K562 (cell line): ENCODE results near the gene USB1. TPM values are rescaled to one million over a fixed set of nuclear protein-coding genes. Genes with fewer than 3 reads are reported as not detected.

ENCODE experiments used
- ATAC-seq: fragments of 200-7000 bp; cut with Tn5 transposase; 3 replicates; pipeline ENCODE4 v1.9.1; 2020; ENCODE audit warnings: moderate library complexity
- BruUV-seq: library from RNA; stranded (reverse); fragments of 400-500 nt; replicated peaks from 2 replicates; lab custom pipeline; 2021; lab: Mats Ljungman, UMichigan
- CTCF ChIA-PET: fragments of 300-600 bp; formaldehyde crosslinking; extraction: SDS; loops from one replicate; lab custom pipeline; 2021; ENCODE audit warnings: low intra/inter-chr PET ratio; lab: Yijun Ruan, JAX
- POLR2A ChIA-PET: fragments of 300-600, 350-650 bp; sonication (Branson Sonifier 250); formaldehyde crosslinking; extraction: SDS; loops from one replicate; lab custom pipeline; 2021; ENCODE audit warnings: antibody characterized with exemption, inconsistent platforms; lab: Yijun Ruan, JAX
- DNase-seq, 4 experiments: peaks; one replicate each; pipeline versions ENCODE4 v3.0.0 to v3.0.0-alpha.2; 2011 to 2018; ENCODE audit warnings: low spot score in 3 of 4, mixed read lengths in 3 of 4; ENCODE audit errors: extremely low read depth in 1 of 4
- FAIRE-seq: peaks from 2 replicates; lab custom pipeline; 2011; peaks lifted over from hg19 to GRCh38; lab: Jason Lieb, UNC
- H2AFZ ChIP-seq: 2 replicates; pipeline ENCODE4 v1.6.0; 2011; ENCODE audit warnings: low read depth, low read length, control low read depth, inconsistent platforms
- H3K27ac ChIP-seq: fragments of 200-600 bp; 3 replicates; pipeline ENCODE4 v1.8.0; 2011; ENCODE audit warnings: low read depth, mild to moderate bottlenecking, control low read depth, inconsistent platforms, low read length, moderate library complexity, mixed read lengths; ENCODE audit errors: extremely low read depth
- H3K27me3 ChIP-seq, 2 experiments: fragments of 300-600 bp in 1 of 2; 2 replicates in 1 of 2; 3 replicates in 1 of 2; pipeline versions ENCODE4 v1.6.0 to v1.8.0; 2011; ENCODE audit warnings: inconsistent platforms in 2 of 2, low read length in 2 of 2, mild to moderate bottlenecking in 1 of 2, mixed read lengths in 1 of 2, moderate library complexity in 1 of 2; ENCODE audit not compliant: control insufficient read depth in 2 of 2, insufficient read depth in 2 of 2
- H3K36me3 ChIP-seq: fragments of 300-600 bp; 3 replicates; pipeline ENCODE4 v1.8.0; 2011; ENCODE audit warnings: mild to moderate bottlenecking, low read length, inconsistent platforms; ENCODE audit not compliant: control insufficient read depth, insufficient read depth
- H3K4me1 ChIP-seq, 2 experiments: fragments of 200-600 bp in 1 of 2; replicated peaks in 1 of 2; 2 replicates in 1 of 2; 3 replicates in 1 of 2; pipeline versions ENCODE4 v1.5.1 to v1.8.0; 2011; ENCODE audit warnings: inconsistent platforms in 2 of 2, low read length in 2 of 2, mild to moderate bottlenecking in 1 of 2, mixed read lengths in 1 of 2, moderate library complexity in 1 of 2; ENCODE audit not compliant: control insufficient read depth in 2 of 2, insufficient read depth in 2 of 2
- H3K4me2 ChIP-seq: 2 replicates; pipeline ENCODE4 v1.6.1; 2011; ENCODE audit warnings: low read length, control low read depth, inconsistent platforms, mixed read lengths; ENCODE audit not compliant: insufficient read depth
- H3K4me3 ChIP-seq: fragments of 200-600 bp; sonication (generic), shearing (Covaris generic); 2 replicates; pipeline ENCODE4 v1.5.1; 2016; ENCODE audit warnings: control low read depth, inconsistent platforms
- H3K79me2 ChIP-seq: fragments of 200-600 bp; 3 replicates; pipeline ENCODE4 v1.8.0; 2011; ENCODE audit warnings: low read length, inconsistent platforms; ENCODE audit not compliant: control insufficient read depth, insufficient read depth
- H3K9ac ChIP-seq, 2 experiments: 2 replicates each; pipeline versions ENCODE4 v1.6.0 to v1.6.1; 2011; ENCODE audit warnings: low read depth in 2 of 2, low read length in 2 of 2, control low read depth in 1 of 2, inconsistent platforms in 1 of 2, mild to moderate bottlenecking in 1 of 2, mixed read lengths in 1 of 2; ENCODE audit not compliant: insufficient read depth in 1 of 2
- H3K9me1 ChIP-seq: one replicate; pipeline ENCODE4 v1.6.0; 2011; ENCODE audit warnings: inconsistent platforms, mild to moderate bottlenecking, low read length, moderate library complexity; ENCODE audit not compliant: control insufficient read depth, insufficient read depth
- H3K9me3 ChIP-seq: replicated peaks from 2 replicates; pipeline ENCODE4 v1.5.1; 2011; ENCODE audit warnings: low read depth, low read length, inconsistent platforms; ENCODE audit not compliant: control insufficient read depth, insufficient read depth
- H4K20me1 ChIP-seq: replicated peaks from 2 replicates; pipeline ENCODE4 v1.6.1; 2011; ENCODE audit warnings: low read length, inconsistent platforms, mixed read lengths; ENCODE audit not compliant: control insufficient read depth, insufficient read depth
- HCFC1 ChIP-seq: IDR thresholded peaks from 2 replicates; pipeline ENCODE4 v1.6.1; 2012; ENCODE audit warnings: low read depth, low read length, improper control_type of control experiment
- HES1 ChIP-seq: fragments of 450-650 bp; IDR thresholded peaks from 2 replicates; pipeline ENCODE4 v1.6.1; 2016; ENCODE audit warnings: low read depth, mild to moderate bottlenecking, moderate library complexity
- KAT2B ChIP-seq: IDR thresholded peaks from one replicate; pipeline ENCODE4 v1.6.1; 2012; ENCODE audit warnings: low read depth, mild to moderate bottlenecking, control low read depth, inconsistent platforms, low read length, moderate library complexity
- MCM3 ChIP-seq: fragments of 450-650 bp; IDR thresholded peaks from 2 replicates; pipeline ENCODE4 v1.6.1; 2016
- PBX2 ChIP-seq, 2 experiments: IDR thresholded peaks in 1 of 2; conservative IDR thresholded peaks in 1 of 2; 2 replicates each; pipeline ENCODE4 v1.6.1; 2016; ENCODE audit warnings: low read depth in 2 of 2, mild to moderate bottlenecking in 1 of 2, missing compliant biosample characterization in 1 of 2, missing genetic modification characterization in 1 of 2, moderate library complexity in 1 of 2
- PCBP2 ChIP-seq: fragments of 200-400 bp; formaldehyde crosslinking; IDR thresholded peaks from 2 replicates; pipeline ENCODE4 v1.6.1; 2018; ENCODE audit warnings: low read length, low read depth, mild to moderate bottlenecking, moderate library complexity; ENCODE audit not compliant: poor library complexity, severe bottlenecking
- POLR2AphosphoS5 ChIP-seq: IDR thresholded peaks from 2 replicates; pipeline ENCODE4 v1.6.1; 2011; ENCODE audit warnings: mild to moderate bottlenecking, low read depth, low read length, moderate library complexity; ENCODE audit not compliant: control insufficient read depth, insufficient read depth
- SMARCB1 ChIP-seq: IDR thresholded peaks from 2 replicates; pipeline ENCODE4 v1.6.1; 2011; ENCODE audit warnings: improper control_type of control experiment, low read depth; ENCODE audit not compliant: insufficient read length
- SNRNP70 ChIP-seq: fragments of 200-400 bp; formaldehyde crosslinking; optimal IDR thresholded peaks from 2 replicates; pipeline ENCODE3; 2017; ENCODE audit warnings: low read depth, low read length
- SRF ChIP-seq, 2 experiments: fragments of 250-450, 450-650 bp in 1 of 2; sonication (Bioruptor Pico) in 1 of 2; sonication (generic) in 1 of 2; formaldehyde crosslinking; IDR thresholded peaks; 2 replicates each; pipeline versions ENCODE4 v1.5.0 to v1.5.1; 2020 to 2022; ENCODE audit warnings: mild to moderate bottlenecking in 1 of 2, missing genetic modification reagents in 1 of 2
- TAF9B ChIP-seq: fragments of 450-650 bp; IDR thresholded peaks from 2 replicates; pipeline ENCODE4 v1.6.1; 2018; ENCODE audit warnings: mild to moderate bottlenecking; ENCODE audit not compliant: partially characterized antibody
- ZBTB9 ChIP-seq: fragments of 450-650 bp; formaldehyde crosslinking; IDR thresholded peaks from 2 replicates; pipeline ENCODE4 v1.4.0; 2020; ENCODE audit warnings: mild to moderate bottlenecking, moderate library complexity
- ZNF212 ChIP-seq: fragments of 450-650 bp; formaldehyde crosslinking; IDR thresholded peaks from 2 replicates; pipeline ENCODE4 v1.4.0; 2020; ENCODE audit warnings: mild to moderate bottlenecking
- WGBS: fragments of 100-300 bp; shearing (Covaris generic); methylation state at CpG from one replicate; pipeline ENCODE4 v1.1.6; 2016; ENCODE audit warnings: low coverage, mixed read lengths; ENCODE audit not compliant: insufficient coverage; ENCODE audit errors: missing lambda C conversion rate; 5-methylcytosine and 5-hydroxymethylcytosine counted together
- in situ Hi-C: fragments of 300-500 bp; cut with MboI; formaldehyde crosslinking; loops from 4 replicates; pipeline ENCODE4 v1.15.0; 2018; ENCODE audit warnings: inconsistent platforms, mixed read lengths
- intact Hi-C: fragments of 100-400 bp; cut with micrococcal nuclease; formaldehyde crosslinking; loops from 2 replicates; pipeline ENCODE4 v1.14.2; 2022
- polyA plus RNA-seq, 8 experiments: library from polyadenylated mRNA; depleted of rRNA in 4 of 8; stranded (reverse) in 5 of 8; unstranded in 3 of 8; fragments of >200 nt; fragmentation: Nextera tagmentation in 2 of 8; fragmentation: Illumina TruSeq in 1 of 8; extraction: Ambion mirVana in 2 of 8; extraction: Trizol in 1 of 8; gene quantifications; 2 replicates each; pipeline versions ENCODE4 v1.2.1 to v1.2.3, GENCODE V29; 2011 to 2014; ENCODE audit warnings: inconsistent platforms in 1 of 8, missing spikeins in 1 of 8
- total RNA-seq, 7 experiments: library from RNA; depleted of rRNA in 6 of 7; stranded (reverse); fragments of >200 nt in 6 of 7; fragmentation: Illumina TruSeq in 2 of 7; extraction: Trizol in 2 of 7; gene quantifications; 2 replicates each; pipeline versions ENCODE4 v1.2.1 to v1.2.3, GENCODE V29; 2011 to 2021; ENCODE audit warnings: low replicate concordance in 1 of 7
- TF ChIP-seq, protein P1 (sequence below): sonication (generic); formaldehyde crosslinking; IDR thresholded peaks from 2 replicates; pipeline ENCODE4 v1.8.0; 2022; ENCODE audit warnings: missing genetic modification reagents, mild to moderate bottlenecking, moderate library complexity, borderline replicate concordance
- TF ChIP-seq, protein P2 (sequence below): IDR thresholded peaks from 2 replicates; pipeline ENCODE4 v1.6.1; 2014; ENCODE audit warnings: antibody characterized with exemption

USB1 gene
- total and polyA plus RNA-seq, 9 of the 15 experiments (the other 6 are each of a cell fraction or from before 2014, with no cell fraction given), result 11.6 to 73.6 (median 19.4) TPM

GRCh38 chr16:57976331-57976796, 24.8 kb upstream of the USB1 start:
- Histone ChIP-seq H3K4me2 (peak overlapping the region; percentile 74), H2AFZ (peak overlapping the region; percentile 88), H3K9ac (peak overlapping the region; percentile 56 to 80), H3K27ac (peak overlapping the region; percentile 74), H3K79me2 (no peaks in the 10 kb centered on the region), H4K20me1 (no peaks in the 10 kb centered on the region), H3K4me1 (peaks cover 28 to 42% of the 10 kb centered on the region in 2 experiments), H3K9me3 (no peaks in the 10 kb centered on the region), H3K9me1 (peaks cover 6% of the 10 kb centered on the region), H3K4me3 (no peak overlapping the region), H3K27me3 (no peaks in the 10 kb centered on the region), H3K36me3 (no peaks in the 10 kb centered on the region)
- CTCF ChIA-PET, result no interaction called here
- in situ Hi-C loops (no loop called here), intact Hi-C loops (no loop called here)
- ATAC-seq (peak; percentile 97), FAIRE-seq (peak; percentile 100), DNase-seq (peak; percentile 93 to 97 (median 94))
- POLR2A ChIA-PET, result interaction anchor here (0.6 to 2.4 kb wide), 6 partner anchors 9 to 301 kb away, joined by 3 to 18 read pairs (median 3); partner anchors contain the start of gene USB1
- WGBS, result 0% methylated on average over 1 of the region's 2 CpGs
- BruUV-seq, result no TSS peak
- no peak for TF ChIP-seq HES1
- TF ChIP-seq, protein P1, sequence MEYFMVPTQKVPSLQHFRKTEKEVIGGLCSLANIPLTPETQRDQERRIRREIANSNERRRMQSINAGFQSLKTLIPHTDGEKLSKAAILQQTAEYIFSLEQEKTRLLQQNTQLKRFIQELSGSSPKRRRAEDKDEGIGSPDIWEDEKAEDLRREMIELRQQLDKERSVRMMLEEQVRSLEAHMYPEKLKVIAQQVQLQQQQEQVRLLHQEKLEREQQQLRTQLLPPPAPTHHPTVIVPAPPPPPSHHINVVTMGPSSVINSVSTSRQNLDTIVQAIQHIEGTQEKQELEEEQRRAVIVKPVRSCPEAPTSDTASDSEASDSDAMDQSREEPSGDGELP (CRISPR knock-in tag), result peak; percentile 62
- TF ChIP-seq PCBP2, result no peak
- no peak for TF ChIP-seq PBX2 (CRISPR knock-in tag; IDR thresholded peaks at IDR 0.05; ENCODE audit: low read depth)
- TF ChIP-seq PBX2 (tag; conservative IDR thresholded peaks at IDR 0.05; ENCODE audit: low read depth), result no peak
- no peak for TF ChIP-seq KAT2B
- TF ChIP-seq POLR2AphosphoS5, result peak; percentile 98
- TF ChIP-seq ZBTB9 (CRISPR knock-in tag), result no peak
- TF ChIP-seq SRF (CRISPR knock-in tag; IDR thresholded peaks at IDR 0.05), result peak in 1 of 2 experiments; percentile 87; a peak in 2 of 4 replicates
- peak; percentile 76 for TF ChIP-seq SMARCB1
- no peak for TF ChIP-seq ZNF212 (CRISPR knock-in tag)
- TF ChIP-seq, protein P2, sequence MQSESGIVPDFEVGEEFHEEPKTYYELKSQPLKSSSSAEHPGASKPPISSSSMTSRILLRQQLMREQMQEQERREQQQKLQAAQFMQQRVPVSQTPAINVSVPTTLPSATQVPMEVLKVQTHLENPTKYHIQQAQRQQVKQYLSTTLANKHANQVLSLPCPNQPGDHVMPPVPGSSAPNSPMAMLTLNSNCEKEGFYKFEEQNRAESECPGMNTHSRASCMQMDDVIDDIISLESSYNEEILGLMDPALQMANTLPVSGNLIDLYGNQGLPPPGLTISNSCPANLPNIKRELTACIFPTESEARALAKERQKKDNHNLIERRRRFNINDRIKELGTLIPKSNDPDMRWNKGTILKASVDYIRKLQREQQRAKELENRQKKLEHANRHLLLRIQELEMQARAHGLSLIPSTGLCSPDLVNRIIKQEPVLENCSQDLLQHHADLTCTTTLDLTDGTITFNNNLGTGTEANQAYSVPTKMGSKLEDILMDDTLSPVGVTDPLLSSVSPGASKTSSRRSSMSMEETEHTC, result no peak
- no peak for TF ChIP-seq SNRNP70
- TF ChIP-seq HCFC1, result no peak
- TF ChIP-seq MCM3, result no peak
- TF ChIP-seq TAF9B, result no peak
